AG09319 (cell line): ENCODE measurements around the gene MAPK8IP2.

Experiments used
- DNase-seq: peaks from one replicate; pipeline ENCODE4 v3.0.0-alpha.2; 2010; ENCODE audit warnings: low read depth; ENCODE audit errors: extremely low read depth
- TF ChIP-seq, protein P1 (sequence below): IDR thresholded peaks from 2 replicates; pipeline ENCODE4 v1.5.1; 2011; ENCODE audit warnings: low read depth, mild to moderate bottlenecking, inconsistent platforms, low read length, moderate library complexity

The MAPK8IP2 gene

DNA sequence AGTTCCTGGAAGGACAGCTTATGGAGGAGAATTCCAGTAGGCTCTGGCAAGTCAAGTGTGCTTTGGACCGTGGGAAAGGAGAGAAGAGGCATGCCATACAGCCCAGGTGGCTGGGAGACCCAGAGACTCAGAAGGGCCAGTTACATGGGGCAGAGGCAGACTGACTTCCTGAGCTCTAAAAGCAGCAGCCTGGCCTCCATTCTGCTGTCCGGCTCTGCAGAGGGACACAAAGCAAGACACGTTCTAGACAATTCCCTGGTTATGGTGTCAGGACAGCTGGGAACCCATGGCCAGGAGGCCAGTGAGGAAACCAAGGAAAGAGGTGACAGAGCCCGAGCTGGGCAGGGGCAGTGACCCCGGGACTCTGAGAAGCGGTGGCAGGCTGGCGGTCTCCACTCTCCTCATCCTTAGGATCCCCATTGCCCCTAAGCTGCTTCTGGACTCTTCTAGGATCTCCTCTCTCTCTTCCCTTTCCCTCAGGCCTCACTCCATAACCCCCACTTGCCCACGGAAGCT is 25.1 kb upstream of the MAPK8IP2 start:
- no peak for DNase-seq
- TF ChIP-seq, protein P1, sequence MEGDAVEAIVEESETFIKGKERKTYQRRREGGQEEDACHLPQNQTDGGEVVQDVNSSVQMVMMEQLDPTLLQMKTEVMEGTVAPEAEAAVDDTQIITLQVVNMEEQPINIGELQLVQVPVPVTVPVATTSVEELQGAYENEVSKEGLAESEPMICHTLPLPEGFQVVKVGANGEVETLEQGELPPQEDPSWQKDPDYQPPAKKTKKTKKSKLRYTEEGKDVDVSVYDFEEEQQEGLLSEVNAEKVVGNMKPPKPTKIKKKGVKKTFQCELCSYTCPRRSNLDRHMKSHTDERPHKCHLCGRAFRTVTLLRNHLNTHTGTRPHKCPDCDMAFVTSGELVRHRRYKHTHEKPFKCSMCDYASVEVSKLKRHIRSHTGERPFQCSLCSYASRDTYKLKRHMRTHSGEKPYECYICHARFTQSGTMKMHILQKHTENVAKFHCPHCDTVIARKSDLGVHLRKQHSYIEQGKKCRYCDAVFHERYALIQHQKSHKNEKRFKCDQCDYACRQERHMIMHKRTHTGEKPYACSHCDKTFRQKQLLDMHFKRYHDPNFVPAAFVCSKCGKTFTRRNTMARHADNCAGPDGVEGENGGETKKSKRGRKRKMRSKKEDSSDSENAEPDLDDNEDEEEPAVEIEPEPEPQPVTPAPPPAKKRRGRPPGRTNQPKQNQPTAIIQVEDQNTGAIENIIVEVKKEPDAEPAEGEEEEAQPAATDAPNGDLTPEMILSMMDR = no peak

DNA sequence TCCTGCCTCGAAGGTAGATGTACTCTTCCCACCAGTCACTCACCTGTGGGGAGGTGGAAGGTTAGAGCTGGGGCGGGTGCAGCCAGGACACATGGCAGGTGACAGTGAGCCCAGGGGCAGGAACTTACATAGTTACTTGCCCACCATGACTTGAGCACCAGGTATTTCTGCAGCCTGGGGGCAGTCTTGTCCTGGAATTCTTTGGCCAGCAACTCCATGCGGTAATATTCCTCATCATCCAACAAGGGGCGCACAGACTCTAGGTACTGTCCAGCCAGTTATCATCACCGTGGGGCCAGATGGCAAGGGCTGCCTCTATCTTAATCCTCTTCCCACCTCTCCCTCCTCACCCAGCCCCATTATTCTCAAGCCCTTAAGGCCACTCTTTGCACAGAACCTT is 24.5 kb upstream of the MAPK8IP2 start:
- TF ChIP-seq, protein P1 = no peak; the same call in 1 of the 2 replicates
- DNase-seq = no peak

DNA sequence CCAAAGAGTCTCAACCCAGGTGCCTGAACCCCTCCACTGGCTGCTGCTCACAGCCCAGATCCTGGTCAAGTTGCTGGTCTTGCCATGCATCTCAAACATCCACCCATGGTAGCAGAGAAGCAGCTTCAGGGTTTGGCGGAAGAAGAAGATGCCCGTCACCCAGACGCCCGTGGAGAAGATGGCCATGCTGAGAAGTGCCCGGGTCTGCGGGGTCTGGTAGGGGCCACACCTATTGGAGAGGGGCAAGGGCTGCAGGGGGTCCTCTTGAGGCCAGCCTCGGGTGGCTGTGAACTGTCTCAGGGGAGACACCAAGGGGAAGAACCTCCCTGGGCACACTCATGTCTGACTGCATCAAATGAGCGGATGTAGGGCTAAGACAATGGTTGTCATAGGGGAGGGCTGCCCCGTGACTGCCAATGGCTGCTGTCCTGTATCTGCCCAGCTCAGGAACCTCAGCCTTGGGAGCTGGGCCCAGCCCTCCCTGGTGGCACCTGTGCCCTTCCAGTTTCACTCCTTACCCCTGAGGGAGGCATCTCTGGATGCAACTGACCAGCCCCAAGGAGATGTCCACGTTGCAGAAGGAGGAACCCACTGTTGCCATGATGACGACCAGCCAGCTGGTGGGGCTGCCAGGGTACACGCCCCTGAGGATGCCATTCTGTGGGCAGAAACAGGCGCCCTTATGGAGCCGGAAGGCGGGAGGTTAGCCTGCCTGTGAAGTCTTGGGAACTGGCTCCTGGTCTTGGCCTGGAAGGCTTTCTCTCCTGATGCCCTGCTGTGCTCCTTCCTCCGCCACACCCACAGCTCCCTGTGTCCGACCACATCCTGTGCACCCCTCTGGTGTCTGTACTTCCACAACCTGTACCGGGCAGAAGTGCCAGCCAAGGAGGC is 23.5 kb upstream of the MAPK8IP2 start:
- TF ChIP-seq, protein P1 = no peak
- no peak for DNase-seq

DNA sequence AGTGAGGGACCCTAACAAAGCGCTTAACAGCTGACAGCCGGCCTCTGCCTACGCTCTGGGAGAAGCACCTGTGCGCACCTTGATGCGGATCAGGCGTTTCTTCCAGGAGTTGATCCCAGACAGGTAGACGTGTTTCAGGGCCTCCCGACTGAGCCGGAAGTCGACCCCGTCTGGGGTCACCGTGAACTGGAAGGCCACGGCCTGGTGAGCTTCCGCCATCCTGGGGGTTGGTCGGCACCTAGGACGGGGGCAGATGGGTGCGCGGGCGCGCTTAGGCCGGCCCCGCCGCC is 23.0 kb upstream of the MAPK8IP2 start:
- DNase-seq = no peak
- TF ChIP-seq, protein P1 = no peak

DNA sequence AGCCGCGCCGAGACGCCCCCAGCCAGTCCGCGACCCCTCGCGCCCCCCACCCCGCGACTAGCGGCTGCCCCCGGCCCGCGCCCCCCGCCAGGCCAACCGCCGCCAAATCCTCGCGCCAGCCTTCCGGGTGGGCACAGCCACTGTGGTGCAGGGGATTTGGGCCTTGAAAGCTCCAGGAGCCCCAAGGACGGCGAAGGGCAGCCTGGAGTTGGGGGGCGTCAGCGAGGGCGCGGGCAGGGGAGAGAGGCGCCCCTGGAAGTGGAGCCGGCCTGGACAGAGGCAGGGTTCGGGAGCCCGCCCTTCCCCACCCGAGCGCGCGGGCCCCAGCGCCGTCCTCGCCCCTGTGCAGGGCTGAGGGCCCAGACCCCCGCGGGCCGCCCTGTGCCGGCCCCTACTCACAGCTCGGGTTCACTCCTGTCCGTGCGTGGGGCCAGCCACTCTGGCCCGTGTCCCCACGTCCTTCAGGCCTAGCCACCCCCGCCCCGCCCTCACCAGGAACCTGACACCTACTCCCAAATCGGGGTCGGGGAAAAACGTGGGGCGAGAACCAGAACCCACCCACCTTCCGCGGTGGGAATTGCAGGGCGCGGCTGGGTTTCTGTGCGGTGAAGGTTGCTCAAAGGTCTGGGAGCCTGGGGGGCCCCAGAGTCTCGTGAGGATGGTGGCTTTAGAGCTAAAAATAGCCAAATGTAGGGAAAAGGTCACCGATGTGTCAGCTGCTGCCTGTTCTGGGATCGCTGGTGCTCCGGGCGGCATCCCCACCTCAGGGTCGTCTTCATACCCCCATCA is 22.4 kb upstream of the MAPK8IP2 start, which contains the start of gene CPT1B:
TSS of gene CPT1B (minus strand) at position 441 of the 789 bp plus-strand sequence. CDS start 512 bp downstream, outside the sequence.
- TF ChIP-seq, protein P1 = no peak; the same call in 1 of the 2 replicates
- DNase-seq = no peak

DNA sequence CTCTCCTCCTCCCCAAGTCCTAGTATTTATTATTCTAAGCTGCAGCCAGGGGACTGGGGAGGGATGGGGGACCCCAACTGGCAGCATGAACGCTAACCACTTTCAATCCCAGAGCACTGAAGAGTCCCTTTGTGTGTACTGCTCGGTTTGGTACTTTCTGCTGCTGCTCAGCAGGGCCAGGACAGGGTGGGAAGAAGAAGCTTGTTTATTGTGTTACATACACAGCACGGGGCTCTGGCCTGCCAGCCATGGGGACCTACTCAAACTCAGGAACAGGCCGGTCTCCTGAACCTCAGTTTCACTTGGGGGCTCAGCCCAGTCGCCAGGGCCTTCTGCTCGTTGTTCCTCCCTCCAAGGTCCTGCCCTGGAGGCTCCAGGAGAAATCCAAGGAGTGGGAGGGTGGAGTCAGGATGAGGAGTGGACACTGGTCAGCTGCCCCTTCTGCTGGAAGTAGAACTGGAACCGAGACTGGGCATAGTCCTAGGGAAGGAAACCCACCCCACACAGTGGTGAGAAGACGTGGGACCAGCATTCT is 21.8 kb upstream of the MAPK8IP2 start:
- TF ChIP-seq, protein P1 = no peak
- DNase-seq = no peak
